HFFc6 (cell line): ENCODE results near the gene ALDH1A1. TPM values are rescaled to one million over a fixed set of nuclear protein-coding genes. Genes with fewer than 3 reads are reported as not detected.

Experiments
- DNase-seq: peaks from one replicate; pipeline ENCODE4 v3.0.0-alpha.2; 2018
- H3K27ac Mint-ChIP-seq: 2 replicates; pipeline ENCODE4 v1.8.0; 2020; ENCODE audit warnings: mild to moderate bottlenecking, mixed read lengths
- H3K27me3 Mint-ChIP-seq: 2 replicates; pipeline ENCODE4 v1.8.0; 2021; ENCODE audit warnings: mild to moderate bottlenecking, moderate library complexity, mixed read lengths; ENCODE audit not compliant: insufficient read depth
- H3K36me3 Mint-ChIP-seq: 2 replicates; pipeline ENCODE4 v1.8.0; 2021; ENCODE audit warnings: low read depth, mixed read lengths
- H3K4me1 Mint-ChIP-seq: 2 replicates; pipeline ENCODE4 v1.8.0; 2020; ENCODE audit warnings: low read depth, mixed read lengths
- H3K4me3 Mint-ChIP-seq: 2 replicates; pipeline ENCODE4 v1.8.0; 2020; ENCODE audit warnings: mild to moderate bottlenecking, moderate library complexity, mixed read lengths
- H3K9me3 Mint-ChIP-seq: 2 replicates; pipeline ENCODE4 v1.8.0; 2020; ENCODE audit warnings: mild to moderate bottlenecking, mixed read lengths
- total RNA-seq, 6 experiments: library from RNA; stranded (reverse); fragmentation: NEBNext Ultra II Directional; extraction: Animal tissue kit (Norgen Biotek cat#: 25700); gene quantifications; 2 replicates in 1 of 6; 3 replicates in 5 of 6; pipeline ENCODE4 v1.2.3, GENCODE V29; 2021
- TF ChIP-seq, protein P1 (sequence below): fragments of 200-600 bp; sonication (generic); IDR thresholded peaks from 2 replicates; pipeline ENCODE4 v1.5.0; 2021; ENCODE audit warnings: antibody characterized with exemption, mild to moderate bottlenecking

The ALDH1A1 gene
- total RNA-seq, 6 experiments from 2014 or later = 166 to 720 (median 656) TPM

DNA sequence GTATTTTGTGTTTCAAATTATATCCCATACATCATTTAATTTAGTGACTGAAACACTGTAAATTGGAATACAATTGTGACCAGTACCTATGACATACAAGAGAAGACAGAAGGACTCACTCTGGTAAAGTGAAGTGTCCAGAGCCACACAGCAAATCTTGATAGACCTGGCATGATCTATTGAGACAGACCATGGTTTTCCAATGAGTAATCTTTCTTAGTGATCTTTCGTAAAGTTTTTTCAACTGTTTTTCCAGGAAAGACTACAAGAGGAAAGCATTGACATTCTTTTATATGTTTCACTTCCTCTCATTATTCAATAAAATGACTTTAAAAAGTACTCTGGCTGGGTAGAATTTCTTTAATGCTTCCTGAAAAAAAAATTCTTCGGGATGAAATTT is 43.3 kb upstream of the ALDH1A1 start:
- peaks cover 12% of the 10 kb centered on the region; the same call in 1 of the 2 replicates for H3K36me3 Mint-ChIP-seq
- peak overlapping the region; percentile 51 for H3K4me3 Mint-ChIP-seq
- peak; percentile 18 for DNase-seq
- TF ChIP-seq, protein P1, sequence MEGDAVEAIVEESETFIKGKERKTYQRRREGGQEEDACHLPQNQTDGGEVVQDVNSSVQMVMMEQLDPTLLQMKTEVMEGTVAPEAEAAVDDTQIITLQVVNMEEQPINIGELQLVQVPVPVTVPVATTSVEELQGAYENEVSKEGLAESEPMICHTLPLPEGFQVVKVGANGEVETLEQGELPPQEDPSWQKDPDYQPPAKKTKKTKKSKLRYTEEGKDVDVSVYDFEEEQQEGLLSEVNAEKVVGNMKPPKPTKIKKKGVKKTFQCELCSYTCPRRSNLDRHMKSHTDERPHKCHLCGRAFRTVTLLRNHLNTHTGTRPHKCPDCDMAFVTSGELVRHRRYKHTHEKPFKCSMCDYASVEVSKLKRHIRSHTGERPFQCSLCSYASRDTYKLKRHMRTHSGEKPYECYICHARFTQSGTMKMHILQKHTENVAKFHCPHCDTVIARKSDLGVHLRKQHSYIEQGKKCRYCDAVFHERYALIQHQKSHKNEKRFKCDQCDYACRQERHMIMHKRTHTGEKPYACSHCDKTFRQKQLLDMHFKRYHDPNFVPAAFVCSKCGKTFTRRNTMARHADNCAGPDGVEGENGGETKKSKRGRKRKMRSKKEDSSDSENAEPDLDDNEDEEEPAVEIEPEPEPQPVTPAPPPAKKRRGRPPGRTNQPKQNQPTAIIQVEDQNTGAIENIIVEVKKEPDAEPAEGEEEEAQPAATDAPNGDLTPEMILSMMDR = no peak
- peaks cover 1% of the 10 kb centered on the region; the same call in 1 of the 2 replicates for H3K27me3 Mint-ChIP-seq
- peaks cover 43% of the 10 kb centered on the region for H3K4me1 Mint-ChIP-seq
- peak overlapping the region; percentile 74 for H3K27ac Mint-ChIP-seq
- H3K9me3 Mint-ChIP-seq = no peaks in the 10 kb centered on the region

DNA sequence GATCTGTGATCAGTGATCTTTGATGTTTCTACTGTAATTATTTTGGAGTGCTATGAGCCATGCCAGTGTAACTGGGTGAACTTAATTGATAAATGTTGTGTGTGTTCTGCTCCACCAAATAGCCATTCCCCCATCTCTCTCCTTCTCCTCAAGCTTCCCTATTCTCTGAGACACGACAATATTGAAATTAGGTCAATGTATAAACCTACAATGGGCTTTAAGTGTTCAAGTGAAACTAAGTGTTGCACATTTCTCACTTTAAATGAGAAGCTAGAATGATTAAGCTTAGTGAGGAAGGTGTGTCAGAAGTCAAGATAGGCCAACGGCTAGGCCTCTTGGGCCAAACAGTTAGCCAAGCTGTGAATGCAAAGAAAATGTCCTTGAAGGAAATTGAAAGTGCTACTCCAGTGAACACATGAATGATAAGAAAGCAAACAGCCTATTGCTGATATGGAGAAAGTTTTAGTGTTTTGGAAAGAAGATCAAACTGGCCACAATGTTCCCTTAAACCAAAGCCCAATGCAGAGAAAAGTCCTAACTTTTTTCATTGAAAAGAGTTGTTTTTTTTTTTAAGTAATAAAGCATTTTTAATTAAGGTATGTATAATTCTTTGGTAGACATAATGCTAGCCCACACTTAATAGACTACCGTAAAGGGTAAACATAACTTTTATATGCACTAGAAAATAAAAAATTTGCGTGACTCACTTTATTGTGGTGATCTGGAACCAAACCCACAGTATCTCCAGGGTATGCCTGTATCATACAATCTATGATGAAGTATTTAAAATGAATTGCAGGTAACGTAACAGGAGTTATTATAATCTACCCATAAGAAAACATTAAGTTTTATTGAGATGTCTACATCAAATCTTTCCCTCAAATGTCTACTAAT is 42.5 kb upstream of the ALDH1A1 start:
- no peak for DNase-seq
- Mint-ChIP-seq H3K4me3 (no peak overlapping the region; the same call in 1 of the 2 replicates), H3K36me3 (peaks cover 12% of the 10 kb centered on the region; the same call in 1 of the 2 replicates), H3K4me1 (peaks cover 47% of the 10 kb centered on the region), H3K27ac (peak overlapping the region; percentile 19), H3K27me3 (peaks cover 1% of the 10 kb centered on the region; the same call in 1 of the 2 replicates), H3K9me3 (no peaks in the 10 kb centered on the region)
- TF ChIP-seq, protein P1 = no peak

DNA sequence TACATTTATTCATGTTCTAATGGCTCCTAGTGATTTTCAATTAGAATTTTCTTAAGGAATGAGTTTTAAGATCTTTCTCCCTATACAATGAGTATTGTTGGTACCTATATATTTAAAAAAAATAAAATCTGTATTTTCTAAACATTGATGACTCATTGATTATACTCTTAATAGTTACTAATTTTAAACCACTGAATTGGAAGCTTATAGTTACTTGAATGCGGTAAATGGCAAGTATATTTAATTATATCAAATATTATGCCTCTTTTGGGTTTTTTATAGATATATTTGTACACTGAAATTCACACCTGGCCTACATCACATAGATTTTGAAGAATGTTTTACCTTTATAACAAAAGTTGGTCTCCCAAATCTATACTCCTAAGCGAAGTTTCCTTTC is 38.9 kb upstream of the ALDH1A1 start:
- no peaks in the 10 kb centered on the region for H3K9me3 Mint-ChIP-seq
- peaks cover 1% of the 10 kb centered on the region; the same call in 1 of the 2 replicates for H3K27me3 Mint-ChIP-seq
- H3K4me1 Mint-ChIP-seq = peaks cover 52% of the 10 kb centered on the region
- peaks cover 12% of the 10 kb centered on the region; the same call in 1 of the 2 replicates for H3K36me3 Mint-ChIP-seq
- TF ChIP-seq, protein P1 = no peak
- no peak overlapping the region for H3K27ac Mint-ChIP-seq
- no peak overlapping the region for H3K4me3 Mint-ChIP-seq
- DNase-seq = no peak

DNA sequence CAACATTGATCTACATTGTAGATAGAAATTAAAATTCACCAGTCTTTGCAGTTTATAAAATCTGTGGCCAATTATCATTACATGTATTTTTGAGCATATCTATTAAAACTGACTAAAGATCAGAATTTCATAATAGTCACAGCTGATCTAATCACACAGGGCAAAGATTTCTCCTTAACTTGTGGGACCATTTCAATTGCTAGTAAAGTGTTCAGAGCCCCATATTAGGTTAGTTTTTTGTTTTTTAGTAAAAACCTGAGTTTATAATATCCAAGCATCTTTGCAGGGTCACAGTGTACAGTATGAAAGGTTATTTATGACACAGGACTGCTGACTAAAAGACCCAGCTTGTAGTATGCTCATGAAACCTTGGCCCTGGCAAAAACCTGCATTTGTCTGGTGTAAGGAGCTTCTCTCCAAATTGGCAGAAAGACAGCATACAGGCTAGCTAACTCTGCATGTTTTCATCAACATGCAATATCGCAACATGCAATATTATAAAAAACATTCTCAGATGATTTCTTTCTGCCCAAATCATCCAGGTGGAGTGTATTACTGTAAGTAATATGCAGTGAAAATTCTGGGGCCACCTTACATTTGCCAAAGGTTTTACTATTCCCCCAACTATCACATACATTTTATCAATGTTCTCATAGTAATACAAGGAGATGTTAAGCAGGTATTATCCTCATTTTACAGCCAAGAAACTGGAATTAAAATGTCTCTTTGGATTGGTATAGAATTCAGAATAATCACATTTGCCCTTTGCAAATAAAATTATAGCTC is 37.7 kb upstream of the ALDH1A1 start:
- Mint-ChIP-seq H3K4me1 (peaks cover 52% of the 10 kb centered on the region), H3K36me3 (peaks cover 12% of the 10 kb centered on the region; the same call in 1 of the 2 replicates)
- TF ChIP-seq, protein P1 = no peak

DNA sequence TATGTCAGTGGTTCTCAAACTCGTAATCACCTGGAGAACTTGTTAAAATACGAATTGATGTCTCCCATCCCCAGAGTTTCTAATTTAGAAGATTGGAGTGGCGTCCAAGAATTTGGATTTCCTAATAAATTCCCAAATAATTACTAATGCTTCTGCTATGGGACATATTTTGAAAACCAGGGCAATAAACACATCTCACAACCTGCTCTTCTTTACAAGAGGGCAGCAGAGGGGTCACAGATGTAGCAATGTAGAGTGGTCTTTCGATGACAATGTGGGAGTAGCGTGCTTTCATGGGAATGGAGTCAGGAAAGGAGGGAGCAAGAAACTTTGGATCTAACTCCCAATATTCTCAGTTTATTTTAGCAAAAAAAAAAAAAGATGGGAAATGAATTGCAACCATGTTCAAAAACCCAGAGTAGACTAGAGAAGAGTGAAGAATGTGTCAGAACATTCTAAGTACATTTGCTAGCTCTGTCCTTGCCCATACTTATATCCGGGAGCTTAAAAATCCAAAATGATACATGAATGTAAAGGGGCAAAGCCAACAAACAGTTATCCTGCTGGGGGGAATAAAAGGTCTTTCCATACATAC is 33.8 kb upstream of the ALDH1A1 start:
- Mint-ChIP-seq H3K4me3 (no peak overlapping the region), H3K27me3 (no peaks in the 10 kb centered on the region), H3K27ac (peak overlapping the region; percentile 55), H3K9me3 (no peaks in the 10 kb centered on the region), H3K4me1 (peaks cover 71% of the 10 kb centered on the region), H3K36me3 (no peaks in the 10 kb centered on the region)
- DNase-seq = peak; percentile 10
- TF ChIP-seq, protein P1 = no peak

More for the DNA sequence above, 37.7 kb upstream of the ALDH1A1 start:
- Mint-ChIP-seq H3K9me3 (no peaks in the 10 kb centered on the region), H3K4me3 (no peak overlapping the region), H3K27ac (no peak overlapping the region), H3K27me3 (peaks cover 1% of the 10 kb centered on the region; the same call in 1 of the 2 replicates)
- no peak for DNase-seq
